ENCODE measurements around the gene ABLIM3.

ABLIM3 gene

GRCh38 chr5:149273950-149274349 is 132.7 kb downstream of the ABLIM3 start:
- TF ChIP-seq TEAD4 (IDR thresholded peaks at IDR 0.05) (no peak), RAD21 (IDR thresholded peaks at IDR 0.05; ENCODE audit: low read depth) (no peak), TCF12 (IDR thresholded peaks at IDR 0.05; ENCODE audit: low read depth) (no peak)

- TF ChIP-seq ZBTB7A (IDR thresholded peaks at IDR 0.05; ENCODE audit: low read depth) (no peak), FOXM1 (IDR thresholded peaks at IDR 0.05; ENCODE audit: borderline replicate concordance, low read depth) (no peak), NFIC (IDR thresholded peaks at IDR 0.05) (no peak), TEAD4 (IDR thresholded peaks at IDR 0.05) (no peak), CREB1 (IDR thresholded peaks at IDR 0.05; ENCODE audit: low read depth) (no peak), YY1 (IDR thresholded peaks at IDR 0.05; ENCODE audit: low read depth) (no peak), TCF12 (IDR thresholded peaks at IDR 0.05; ENCODE audit: low read depth) (no peak), EGR1 (IDR thresholded peaks at IDR 0.05) (no peak), CEBPB (IDR thresholded peaks at IDR 0.05) (no peak), TAF1 (IDR thresholded peaks at IDR 0.05; ENCODE audit: low read depth) (no peak), RAD21 (IDR thresholded peaks at IDR 0.05; ENCODE audit: low read depth) (no peak), USF1 (IDR thresholded peaks at IDR 0.05) (no peak)
- TF ChIP-seq, protein P1, sequence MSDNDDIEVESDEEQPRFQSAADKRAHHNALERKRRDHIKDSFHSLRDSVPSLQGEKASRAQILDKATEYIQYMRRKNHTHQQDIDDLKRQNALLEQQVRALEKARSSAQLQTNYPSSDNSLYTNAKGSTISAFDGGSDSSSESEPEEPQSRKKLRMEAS (IDR thresholded peaks at IDR 0.05) = no peak
Measured at GRCh38 chr5:149274939-149275338, 133.6 kb downstream of the ABLIM3 start.

GRCh38 chr5:149277801-149278200 is 136.5 kb downstream of the ABLIM3 start:
- TF ChIP-seq USF1 (IDR thresholded peaks at IDR 0.05) = no peak

GRCh38 chr5:149278451-149279210 is 137.3 kb downstream of the ABLIM3 start:
- TF ChIP-seq TCF12 (IDR thresholded peaks at IDR 0.05; ENCODE audit: low read depth) = no peak
- TF ChIP-seq, protein P2, sequence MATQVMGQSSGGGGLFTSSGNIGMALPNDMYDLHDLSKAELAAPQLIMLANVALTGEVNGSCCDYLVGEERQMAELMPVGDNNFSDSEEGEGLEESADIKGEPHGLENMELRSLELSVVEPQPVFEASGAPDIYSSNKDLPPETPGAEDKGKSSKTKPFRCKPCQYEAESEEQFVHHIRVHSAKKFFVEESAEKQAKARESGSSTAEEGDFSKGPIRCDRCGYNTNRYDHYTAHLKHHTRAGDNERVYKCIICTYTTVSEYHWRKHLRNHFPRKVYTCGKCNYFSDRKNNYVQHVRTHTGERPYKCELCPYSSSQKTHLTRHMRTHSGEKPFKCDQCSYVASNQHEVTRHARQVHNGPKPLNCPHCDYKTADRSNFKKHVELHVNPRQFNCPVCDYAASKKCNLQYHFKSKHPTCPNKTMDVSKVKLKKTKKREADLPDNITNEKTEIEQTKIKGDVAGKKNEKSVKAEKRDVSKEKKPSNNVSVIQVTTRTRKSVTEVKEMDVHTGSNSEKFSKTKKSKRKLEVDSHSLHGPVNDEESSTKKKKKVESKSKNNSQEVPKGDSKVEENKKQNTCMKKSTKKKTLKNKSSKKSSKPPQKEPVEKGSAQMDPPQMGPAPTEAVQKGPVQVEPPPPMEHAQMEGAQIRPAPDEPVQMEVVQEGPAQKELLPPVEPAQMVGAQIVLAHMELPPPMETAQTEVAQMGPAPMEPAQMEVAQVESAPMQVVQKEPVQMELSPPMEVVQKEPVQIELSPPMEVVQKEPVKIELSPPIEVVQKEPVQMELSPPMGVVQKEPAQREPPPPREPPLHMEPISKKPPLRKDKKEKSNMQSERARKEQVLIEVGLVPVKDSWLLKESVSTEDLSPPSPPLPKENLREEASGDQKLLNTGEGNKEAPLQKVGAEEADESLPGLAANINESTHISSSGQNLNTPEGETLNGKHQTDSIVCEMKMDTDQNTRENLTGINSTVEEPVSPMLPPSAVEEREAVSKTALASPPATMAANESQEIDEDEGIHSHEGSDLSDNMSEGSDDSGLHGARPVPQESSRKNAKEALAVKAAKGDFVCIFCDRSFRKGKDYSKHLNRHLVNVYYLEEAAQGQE (IDR thresholded peaks at IDR 0.05; ENCODE audit: low read depth) = no peak

GRCh38 chr5:149279661-149280060 is 138.4 kb downstream of the ABLIM3 start:
- TF ChIP-seq EGR1 (IDR thresholded peaks at IDR 0.05) (no peak), ZBTB7A (IDR thresholded peaks at IDR 0.05; ENCODE audit: low read depth) (no peak), TEAD4 (IDR thresholded peaks at IDR 0.05) (no peak), FOXM1 (IDR thresholded peaks at IDR 0.05; ENCODE audit: borderline replicate concordance, low read depth) (no peak), EP300 (IDR thresholded peaks at IDR 0.05; ENCODE audit: borderline replicate concordance) (no peak), CEBPB (IDR thresholded peaks at IDR 0.05) (no peak)

GRCh38 chr5:149280124-149280523 is 138.8 kb downstream of the ABLIM3 start:
- TF ChIP-seq TCF12 (IDR thresholded peaks at IDR 0.05; ENCODE audit: low read depth) = no peak
- no peak for TF ChIP-seq FOXM1 (IDR thresholded peaks at IDR 0.05; ENCODE audit: borderline replicate concordance, low read depth)
- TF ChIP-seq RAD21 (IDR thresholded peaks at IDR 0.05; ENCODE audit: low read depth) = no peak
- no peak for TF ChIP-seq EGR1 (IDR thresholded peaks at IDR 0.05)
- TF ChIP-seq YY1 (IDR thresholded peaks at IDR 0.05; ENCODE audit: low read depth) = no peak
- no peak for TF ChIP-seq NFIC (IDR thresholded peaks at IDR 0.05)
- TF ChIP-seq USF1 (IDR thresholded peaks at IDR 0.05) = no peak
- TF ChIP-seq, protein P2 (IDR thresholded peaks at IDR 0.05; ENCODE audit: low read depth) = no peak
- no peak for TF ChIP-seq TAF1 (IDR thresholded peaks at IDR 0.05; ENCODE audit: low read depth)
- TF ChIP-seq, protein P1 (IDR thresholded peaks at IDR 0.05) = no peak
- TF ChIP-seq CREB1 (IDR thresholded peaks at IDR 0.05; ENCODE audit: low read depth) = no peak
- TF ChIP-seq EP300 (IDR thresholded peaks at IDR 0.05; ENCODE audit: borderline replicate concordance) = no peak
- TF ChIP-seq ZBTB7A (IDR thresholded peaks at IDR 0.05; ENCODE audit: low read depth) = no peak
- TF ChIP-seq CEBPB (IDR thresholded peaks at IDR 0.05) = no peak
- TF ChIP-seq TEAD4 (IDR thresholded peaks at IDR 0.05) = no peak
